Measurements from ENCODE around the gene HAGH.
"Not testable (repeated sequence)": the region's sequence is repeated elsewhere in the genome, so short reads cannot be mapped to it uniquely, and the experiment has no call there.

The HAGH gene

GRCh38 chr16:1810106-1810505 lies 16.5 kb downstream of the HAGH start:
- no peak for DNase-seq (ENCODE audit: low spot score)

- DNase-seq (ENCODE audit: low spot score): no peak
These were observed 17.3 kb downstream of the HAGH start for GRCh38 chr16:1809281-1809801.

GRCh38 chr16:1808691-1809090 lies 17.9 kb downstream of the HAGH start:
- DNase-seq (ENCODE audit: low spot score): no peak

GRCh38 chr16:1807626-1808025 lies 19.0 kb downstream of the HAGH start:
- DNase-seq (ENCODE audit: low spot score): no peak

GRCh38 chr16:1800701-1801100 lies 25.9 kb downstream of the HAGH start:
- no peak for DNase-seq (ENCODE audit: low spot score)

- DNase-seq (ENCODE audit: low spot score): not testable (repeated sequence)
These were observed 27.4 kb downstream of the HAGH start for GRCh38 chr16:1799263-1799662.

- DNase-seq (ENCODE audit: low spot score): no peak
These were observed 31.5 kb downstream of the HAGH start for GRCh38 chr16:1794908-1795666.

GRCh38 chr16:1794221-1794871 lies 32.3 kb downstream of the HAGH start:
- DNase-seq (ENCODE audit: low spot score): no peak

GRCh38 chr16:1793578-1794220 lies 32.9 kb downstream of the HAGH start, which contains the start of gene IGFALS:
Gene IGFALS, minus strand, starts transcription at chr16:1793705. Its CDS starts 53 bp downstream, at chr16:1793652.
- no peak for DNase-seq (ENCODE audit: low spot score)

GRCh38 chr16:1792836-1793577 lies 33.6 kb downstream of the HAGH start:
- DNase-seq (ENCODE audit: low spot score): no peak

GRCh38 chr16:1791943-1792812 lies 34.4 kb downstream of the HAGH start:
- DNase-seq (ENCODE audit: low spot score): no peak

GRCh38 chr16:1791256-1791942 lies 35.2 kb downstream of the HAGH start:
- DNase-seq (ENCODE audit: low spot score): no peak

- no peak for DNase-seq (ENCODE audit: low spot score)
These were observed 35.9 kb downstream of the HAGH start for GRCh38 chr16:1790611-1791255.

GRCh38 chr16:1790261-1790610 lies 36.4 kb downstream of the HAGH start:
- DNase-seq (ENCODE audit: low spot score): no peak

GRCh38 chr16:1789643-1790045 lies 37.0 kb downstream of the HAGH start:
- no peak for DNase-seq (ENCODE audit: low spot score)

GRCh38 chr16:1788708-1789100 lies 37.9 kb downstream of the HAGH start:
- DNase-seq (ENCODE audit: low spot score): no peak

- no peak for DNase-seq (ENCODE audit: low spot score)
These were observed 38.4 kb downstream of the HAGH start for GRCh38 chr16:1788095-1788707.

- DNase-seq (ENCODE audit: low spot score): no peak
These were observed 39.1 kb downstream of the HAGH start for GRCh38 chr16:1787322-1788094.

- DNase-seq (ENCODE audit: low spot score): no peak
These were observed 39.6 kb downstream of the HAGH start for GRCh38 chr16:1787056-1787321.
